ENCODE measurements around the gene SSR2.

Gene SSR2

GRCh38 chr1:155960081-155960745 is 60.5 kb downstream of the SSR2 start:
- no peak overlapping the region for H3K4me3 ChIP-seq (ENCODE audit: low read depth, low read length)
- DNase-seq (ENCODE audit: low read depth) = no peak
- no peak for TF ChIP-seq CTCF (IDR thresholded peaks at IDR 0.05; ENCODE audit: insufficient read depth, low read depth, low read length, missing control alignments)

Data from GM12865 (cell line).